ENCODE results near the gene LAIR1.

LAIR1 gene

DNA sequence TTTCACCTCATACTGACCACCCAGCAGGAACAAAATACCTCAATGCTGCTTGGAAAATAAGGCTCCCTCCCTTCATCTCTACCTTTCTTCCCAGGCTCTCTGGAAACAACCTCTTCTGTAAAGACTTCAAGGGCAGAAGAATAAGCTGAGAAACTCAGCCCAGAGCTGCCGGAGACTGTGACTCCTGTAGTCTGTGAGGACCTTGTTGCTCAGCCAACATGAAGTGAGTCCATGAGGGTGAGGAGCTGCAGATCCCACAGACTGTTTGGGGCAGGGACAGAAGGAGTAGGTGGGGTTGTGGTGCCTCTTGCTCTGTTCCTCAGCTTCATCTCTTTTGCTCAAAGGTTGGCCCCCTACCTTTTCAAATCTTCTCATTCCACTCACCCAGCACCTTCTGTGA, 59.6 kb downstream of the LAIR1 start:
- no peak for DNase-seq (ENCODE audit: low read depth)
- TF ChIP-seq, protein P1, sequence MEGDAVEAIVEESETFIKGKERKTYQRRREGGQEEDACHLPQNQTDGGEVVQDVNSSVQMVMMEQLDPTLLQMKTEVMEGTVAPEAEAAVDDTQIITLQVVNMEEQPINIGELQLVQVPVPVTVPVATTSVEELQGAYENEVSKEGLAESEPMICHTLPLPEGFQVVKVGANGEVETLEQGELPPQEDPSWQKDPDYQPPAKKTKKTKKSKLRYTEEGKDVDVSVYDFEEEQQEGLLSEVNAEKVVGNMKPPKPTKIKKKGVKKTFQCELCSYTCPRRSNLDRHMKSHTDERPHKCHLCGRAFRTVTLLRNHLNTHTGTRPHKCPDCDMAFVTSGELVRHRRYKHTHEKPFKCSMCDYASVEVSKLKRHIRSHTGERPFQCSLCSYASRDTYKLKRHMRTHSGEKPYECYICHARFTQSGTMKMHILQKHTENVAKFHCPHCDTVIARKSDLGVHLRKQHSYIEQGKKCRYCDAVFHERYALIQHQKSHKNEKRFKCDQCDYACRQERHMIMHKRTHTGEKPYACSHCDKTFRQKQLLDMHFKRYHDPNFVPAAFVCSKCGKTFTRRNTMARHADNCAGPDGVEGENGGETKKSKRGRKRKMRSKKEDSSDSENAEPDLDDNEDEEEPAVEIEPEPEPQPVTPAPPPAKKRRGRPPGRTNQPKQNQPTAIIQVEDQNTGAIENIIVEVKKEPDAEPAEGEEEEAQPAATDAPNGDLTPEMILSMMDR (conservative IDR thresholded peaks at IDR 0.05; ENCODE audit: low read depth, low read length) = no peak
- no peak overlapping the region for H3K4me3 ChIP-seq (ENCODE audit: low read depth, low read length)

DNA sequence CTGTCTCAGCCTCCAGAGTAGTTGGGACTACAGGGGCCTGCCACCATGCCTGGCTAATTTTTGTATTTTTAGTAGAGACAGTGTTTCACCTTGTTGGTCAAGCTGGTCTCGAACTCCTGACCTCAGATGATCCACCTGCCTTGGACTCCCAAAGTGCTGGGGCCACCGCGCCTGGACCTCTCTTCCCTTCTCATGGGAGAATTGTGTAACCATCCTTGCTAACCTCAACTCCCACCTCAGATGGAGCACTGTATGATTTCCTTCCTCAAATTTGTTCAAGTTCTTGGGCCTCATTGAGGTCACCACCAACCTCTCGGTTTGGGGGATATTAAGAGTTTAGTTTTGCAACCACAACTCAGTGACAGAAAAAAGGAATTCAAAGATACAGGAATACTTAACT, 62.5 kb downstream of the LAIR1 start:
- no peak overlapping the region for H3K4me3 ChIP-seq (ENCODE audit: low read depth, low read length)
- no peak for DNase-seq (ENCODE audit: low read depth)
- TF ChIP-seq, protein P1 (conservative IDR thresholded peaks at IDR 0.05; ENCODE audit: low read depth, low read length) = no peak

Measured in choroid plexus epithelial cell (primary cell).